ENCODE results near the gene HOXA11. TPM values are rescaled to one million over a fixed set of nuclear protein-coding genes. Genes with fewer than 3 reads are reported as not detected.

HOXA11 gene
- total RNA-seq, 1 donor from 2014 or later, result not detected

- intact Hi-C loops (cut with micrococcal nuclease), result no loop called here
Observed at GRCh38 chr7:27140126-27140857, 44.7 kb downstream of the HOXA11 start.

DNA sequence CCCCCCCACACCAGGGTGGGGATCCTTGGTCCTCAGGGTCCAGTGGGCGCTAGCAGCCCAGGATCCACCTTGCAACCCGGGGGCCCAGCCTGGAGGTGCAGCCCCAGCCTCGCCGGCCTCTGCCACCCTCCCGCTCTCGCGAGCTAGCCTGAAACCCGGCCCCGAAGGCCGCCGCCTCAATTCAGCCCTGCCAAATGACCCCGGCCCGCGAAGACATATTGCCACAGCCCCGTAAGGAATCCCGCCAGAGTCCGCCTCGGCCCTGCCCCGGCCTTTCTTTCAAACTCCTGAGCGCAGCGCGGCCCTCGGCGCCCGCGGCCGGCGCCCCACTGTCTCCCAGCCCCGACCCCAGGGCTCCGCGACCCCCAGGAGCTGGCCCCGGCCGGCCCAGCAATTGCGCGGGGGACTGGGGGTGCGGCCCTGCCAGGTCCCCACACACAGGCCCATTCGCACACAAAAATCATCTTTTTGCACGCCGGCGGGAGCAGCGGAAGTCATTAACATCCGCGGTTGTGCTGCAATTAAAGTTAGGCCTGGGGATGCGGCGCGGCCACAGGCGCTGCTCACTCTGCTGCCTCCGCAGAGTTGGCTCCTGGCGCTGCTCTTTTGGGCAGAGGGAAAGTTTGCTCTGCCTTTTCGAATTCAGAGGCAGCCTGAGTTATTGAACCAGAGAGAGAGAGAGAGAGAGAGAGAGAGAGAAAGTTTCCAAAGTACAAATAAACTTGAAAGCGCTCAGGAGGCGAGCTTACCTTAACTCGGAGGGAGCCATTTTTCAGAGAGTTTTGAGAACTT, 45.5 kb downstream of the HOXA11 start:
- intact Hi-C loops (cut with micrococcal nuclease), result no loop called here

DNA sequence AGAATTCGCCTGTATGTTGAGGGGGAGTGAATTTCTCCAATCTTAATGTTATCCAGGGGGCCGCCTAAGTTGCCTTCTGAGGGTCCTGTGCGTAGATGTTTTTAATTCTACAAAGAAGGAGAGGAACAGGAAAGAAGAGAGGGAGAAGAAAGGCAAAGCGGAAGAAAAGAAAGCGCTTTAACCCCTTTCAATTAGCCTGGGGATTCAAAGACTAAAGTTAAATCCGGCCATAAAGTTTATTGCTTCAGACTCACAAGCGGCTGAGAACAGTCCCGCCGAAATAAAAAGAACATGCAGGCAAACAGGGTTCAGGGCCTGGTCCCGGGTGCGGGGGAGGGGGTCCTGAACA, 46.1 kb downstream of the HOXA11 start:
- intact Hi-C loops (cut with micrococcal nuclease), result no loop called here

GRCh38 chr7:27138472-27138871, 46.6 kb downstream of the HOXA11 start:
- intact Hi-C loops (cut with micrococcal nuclease), result no loop called here

- intact Hi-C loops (cut with micrococcal nuclease), result no loop called here
Observed at GRCh38 chr7:27137640-27138315, 47.3 kb downstream of the HOXA11 start.

GRCh38 chr7:27134392-27134791, 50.6 kb downstream of the HOXA11 start:
- intact Hi-C loops (cut with micrococcal nuclease), result loop anchor here (2.0 to 5.0 kb wide), 4 partner anchors 16 to 932 kb away; partner anchors contain the start of genes CBX3, HNRNPA2B1 and SKAP2

GRCh38 chr7:27133409-27134231, 51.4 kb downstream of the HOXA11 start:
- intact Hi-C loops (cut with micrococcal nuclease), result loop anchor here (2.0 to 5.0 kb wide), 4 partner anchors 17 to 931 kb away; partner anchors contain the start of genes CBX3, HNRNPA2B1 and SKAP2

- intact Hi-C loops (cut with micrococcal nuclease), result loop anchor here (5.0 kb wide), 3 partner anchors 271 to 931 kb away; partner anchors contain the start of genes CBX3, HNRNPA2B1 and SKAP2
Observed at GRCh38 chr7:27132978-27133377, 52.1 kb downstream of the HOXA11 start.

DNA sequence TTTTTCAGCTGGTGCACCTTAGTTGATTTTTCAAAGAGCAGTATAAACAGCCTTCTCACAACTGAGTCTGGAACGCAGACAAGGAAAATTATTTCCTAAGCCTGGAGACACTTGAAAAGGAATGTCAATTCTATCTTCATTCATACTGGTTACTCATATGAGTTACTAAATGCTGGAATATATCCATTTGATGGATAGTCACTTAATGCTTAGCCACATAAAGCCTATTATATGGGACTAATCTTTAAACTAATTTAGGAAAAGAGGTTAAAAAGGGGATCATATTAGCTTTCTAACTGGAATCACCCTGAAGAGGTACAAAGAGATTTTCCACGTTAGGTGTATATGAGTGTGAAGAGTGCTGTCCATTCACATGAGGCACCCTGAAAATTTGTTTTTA, 52.8 kb downstream of the HOXA11 start:
- intact Hi-C loops (cut with micrococcal nuclease), result loop anchor here (5.0 kb wide), 3 partner anchors 270 to 930 kb away; partner anchors contain the start of genes CBX3, HNRNPA2B1 and SKAP2

GRCh38 chr7:27131390-27131819, 53.6 kb downstream of the HOXA11 start:
- intact Hi-C loops (cut with micrococcal nuclease), result loop anchor here (5.0 kb wide), 3 partner anchors 269 to 929 kb away; partner anchors contain the start of genes CBX3, HNRNPA2B1 and SKAP2

Other genes with a start within 250 kb of the HOXA11 start
- 0.22 and 0.41 TPM in 2 replicates for gene HOXA1, start 89.2 kb downstream of the HOXA11 start, total RNA-seq
- gene HOXA2, start 82.5 kb downstream of the HOXA11 start, total RNA-seq, result not detected in 2 replicates
- gene HOXA4, start 54.5 kb downstream of the HOXA11 start, total RNA-seq, result 0.22 TPM in 1 of 2 replicates, not detected in the other
- gene HOXA5, start 41.6 kb downstream of the HOXA11 start, total RNA-seq, result not detected in 2 replicates
- gene HOXA6, start 37.5 kb downstream of the HOXA11 start, total RNA-seq, result not detected in 2 replicates
- not detected in 2 replicates for gene HOXA3, start 32.6 kb downstream of the HOXA11 start, total RNA-seq
- gene HOXA7, start 28.6 kb downstream of the HOXA11 start, total RNA-seq, result not detected in 2 replicates
- not detected in 2 replicates for gene HOXA9, start 19.7 kb downstream of the HOXA11 start, total RNA-seq
- gene HOXA10, start 10.9 kb downstream of the HOXA11 start, total RNA-seq, result not detected in 2 replicates
- not detected in 2 replicates for gene HOXA13, start 14.9 kb upstream of the HOXA11 start, total RNA-seq
- gene EVX1, start 57.6 kb upstream of the HOXA11 start, total RNA-seq, result not detected in 2 replicates